T-helper 2 cell treated with Interferon-gamma antibody and Interleukin-4, amounts not matched to agents 100 ng/mL and 5 ng/mL, for 36 hours (primary cell): ENCODE results near the gene GOLGA1. TPM values are rescaled to one million over a fixed set of nuclear protein-coding genes. Genes with fewer than 3 reads are reported as not detected.
"Not testable (repeated sequence)": the region's sequence is repeated elsewhere in the genome, so short reads cannot be mapped to it uniquely, and the experiment has no call there.

ENCODE experiments used
- intact Hi-C: fragments of 100-400 bp; cut with micrococcal nuclease; formaldehyde crosslinking; loops from one replicate; pipeline ENCODE4 v1.15.1; 2023
- total RNA-seq: library from RNA; stranded (reverse); gene quantifications from 2 replicates; pipeline ENCODE4 v1.2.3, GENCODE V29; 2022

Gene GOLGA1
- total RNA-seq, 1 donor from 2014 or later: 15.3 TPM

DNA sequence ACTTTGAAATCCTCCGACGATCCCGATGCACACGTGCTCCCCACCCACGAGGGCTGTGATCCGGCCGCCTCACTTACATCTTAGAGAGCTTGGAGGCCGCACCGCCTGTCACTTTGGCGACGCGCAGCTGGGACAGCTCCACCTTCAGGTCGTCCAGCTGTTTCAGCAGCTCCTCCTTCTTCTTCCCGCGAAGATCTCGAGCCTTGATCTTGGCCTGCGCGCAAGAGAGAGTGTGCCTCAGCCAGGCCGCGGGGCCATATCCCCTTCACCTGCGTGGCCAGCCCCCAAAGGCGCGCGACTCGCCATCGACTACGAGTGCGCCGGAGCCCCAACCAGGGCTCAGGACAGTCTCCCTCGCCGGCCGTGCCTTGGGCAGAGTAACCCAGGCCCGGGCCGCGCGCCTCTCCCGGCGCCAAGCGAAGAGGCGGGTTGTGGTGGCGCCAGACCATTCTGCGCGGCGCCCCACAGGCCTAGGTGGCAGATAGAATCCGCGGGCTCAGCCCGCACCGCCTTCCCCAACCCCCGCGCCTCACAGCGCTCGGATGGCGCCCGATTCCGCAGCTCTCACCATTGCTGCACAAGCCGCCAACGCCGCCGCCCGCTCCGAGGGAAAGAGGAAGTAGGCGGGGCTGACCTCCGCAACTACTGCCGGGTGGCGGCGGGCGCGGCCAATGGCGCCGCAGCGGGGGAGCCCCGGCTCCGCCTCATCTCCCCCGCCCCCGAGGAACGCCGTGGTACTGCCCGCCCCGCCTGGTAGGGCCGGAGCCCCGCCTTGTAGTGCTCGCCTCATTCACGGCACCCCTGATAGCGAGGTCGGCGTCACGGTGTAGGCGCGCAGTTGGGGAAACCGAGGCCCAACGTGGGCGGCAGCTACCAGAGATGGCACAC, 79.3 kb downstream of the GOLGA1 start, which contains the start of the genes ARPC5L and RPL35:
Gene ARPC5L (plus strand): TSS at position 789 of the 888 bp plus-strand sequence. CDS start 7,161 bp downstream, outside the sequence.
Gene RPL35 (minus strand): TSS at position 616 of the 888 bp plus-strand sequence. CDS start 45 bp downstream, at position 571.
- intact Hi-C loops: loop anchor here (1.0 to 10.0 kb wide), 7 partner anchors 8 to 1957 kb away; partner anchors contain the start of genes GOLGA1, HSPA5, NR6A1 and RABEPK

DNA sequence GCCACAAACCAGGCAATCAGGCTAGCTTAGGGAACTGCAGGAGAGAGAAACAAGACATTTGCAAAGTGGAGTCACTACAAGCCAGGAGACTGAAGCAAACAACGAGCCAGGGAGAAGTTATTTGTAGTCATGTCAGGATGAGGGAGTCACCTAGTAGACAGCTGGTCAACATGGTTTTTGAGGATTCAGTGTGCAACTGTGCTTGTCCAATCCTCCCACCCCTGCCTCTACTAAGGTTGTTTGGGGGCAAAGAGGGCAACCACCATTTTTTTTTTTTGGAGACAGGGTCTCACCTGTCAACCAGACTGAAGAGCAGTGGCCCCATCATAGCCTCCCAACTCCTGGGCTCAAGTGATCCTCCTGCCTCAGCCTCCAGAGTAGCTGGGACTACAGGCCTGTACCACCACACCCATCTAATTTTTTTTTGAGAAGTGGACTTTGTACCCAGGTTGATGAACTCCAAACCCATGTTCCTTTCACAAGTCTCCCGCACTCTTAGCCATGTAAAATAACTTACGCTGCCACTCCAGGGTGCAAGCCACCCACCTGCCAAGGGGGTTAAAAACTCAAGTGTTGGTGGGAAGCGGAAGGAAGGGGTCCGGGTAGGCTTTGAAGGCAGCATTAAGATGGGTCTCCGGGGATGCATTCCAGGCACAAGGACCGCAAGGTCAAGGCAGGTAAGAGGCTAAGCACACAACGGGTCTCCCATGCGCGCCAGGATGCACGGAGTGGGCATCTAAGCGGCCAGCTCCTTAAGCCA, 80.1 kb downstream of the GOLGA1 start:
- intact Hi-C loops: loop anchor here (1.0 to 10.0 kb wide), 2 partner anchors 7 to 1956 kb away; partner anchors contain the start of genes RC3H2 and WDR38

DNA sequence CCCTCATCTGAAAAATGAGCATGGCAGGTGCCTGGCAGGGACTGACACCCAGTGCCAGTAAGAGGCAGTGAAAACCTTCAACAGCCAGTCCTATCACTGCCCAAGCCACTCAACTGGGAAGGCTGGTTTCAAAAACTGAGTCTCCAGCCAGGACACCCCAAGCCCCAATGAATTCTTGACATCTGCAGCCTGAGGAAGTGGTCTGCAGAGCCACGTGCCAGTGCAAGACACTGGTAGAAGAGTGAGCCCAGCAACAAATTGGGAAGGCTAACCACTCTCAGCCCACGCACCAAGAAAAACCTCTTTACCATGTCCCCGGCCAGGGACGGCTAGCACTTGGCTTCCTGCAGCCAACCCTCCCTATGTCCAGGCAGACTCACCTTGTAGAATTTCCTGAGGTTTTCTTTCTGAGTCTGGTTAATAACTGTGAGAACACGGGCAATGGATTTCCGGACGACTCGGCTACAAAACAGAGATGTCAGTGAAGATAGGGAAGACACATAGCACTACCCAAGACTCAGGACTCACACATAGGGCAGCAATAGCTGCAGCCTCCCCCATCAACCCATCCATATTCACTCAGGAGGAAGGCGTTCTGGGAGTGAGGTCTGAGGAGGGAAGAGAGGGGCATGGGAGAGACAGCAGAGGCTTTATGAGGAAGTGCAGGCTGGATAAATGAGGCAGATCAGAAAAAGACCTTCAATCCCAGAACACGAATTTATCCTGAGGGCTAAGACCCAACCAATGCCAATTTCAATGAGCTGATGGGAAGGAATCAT, 80.9 kb downstream of the GOLGA1 start:
- intact Hi-C loops: loop anchor here (10.0 kb wide), 1 partner anchor 1955 kb away; the partner anchor contains the start of gene RC3H2

DNA sequence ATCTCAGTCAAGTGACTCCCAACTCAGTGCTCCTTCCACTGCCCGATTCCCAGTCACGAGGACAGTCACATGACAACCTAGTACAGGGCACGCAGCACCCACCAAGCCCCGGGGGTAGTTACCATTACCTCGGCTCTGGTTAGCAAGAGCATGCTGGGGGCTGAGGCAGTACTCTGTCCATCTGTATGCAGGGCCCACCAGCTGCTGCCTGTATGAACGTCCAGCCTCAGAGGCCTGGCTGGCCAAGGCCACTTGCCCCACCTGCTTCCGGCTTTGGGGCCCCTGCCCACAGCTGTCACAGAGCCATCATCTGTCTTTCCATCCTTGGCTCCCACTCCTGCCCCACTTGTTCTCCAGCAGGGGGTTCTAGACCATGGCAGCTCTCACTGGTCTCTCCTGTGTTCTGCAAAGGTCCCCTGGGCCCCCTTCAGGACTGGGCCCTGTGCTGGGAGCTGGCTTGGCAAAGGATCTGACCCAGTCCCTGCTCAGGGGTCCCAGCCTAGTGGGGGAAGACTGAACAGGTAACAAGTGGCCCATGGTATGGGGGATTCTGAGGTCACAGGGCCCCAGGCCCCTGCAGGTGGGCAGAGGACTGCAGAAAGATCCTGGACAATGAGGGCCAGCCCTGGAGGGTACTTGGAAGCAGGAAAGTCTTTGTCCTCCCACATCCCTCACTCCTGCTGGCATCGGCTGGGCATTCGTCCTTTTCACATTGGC, 82.4 kb downstream of the GOLGA1 start:
- intact Hi-C loops: no loop called here

DNA sequence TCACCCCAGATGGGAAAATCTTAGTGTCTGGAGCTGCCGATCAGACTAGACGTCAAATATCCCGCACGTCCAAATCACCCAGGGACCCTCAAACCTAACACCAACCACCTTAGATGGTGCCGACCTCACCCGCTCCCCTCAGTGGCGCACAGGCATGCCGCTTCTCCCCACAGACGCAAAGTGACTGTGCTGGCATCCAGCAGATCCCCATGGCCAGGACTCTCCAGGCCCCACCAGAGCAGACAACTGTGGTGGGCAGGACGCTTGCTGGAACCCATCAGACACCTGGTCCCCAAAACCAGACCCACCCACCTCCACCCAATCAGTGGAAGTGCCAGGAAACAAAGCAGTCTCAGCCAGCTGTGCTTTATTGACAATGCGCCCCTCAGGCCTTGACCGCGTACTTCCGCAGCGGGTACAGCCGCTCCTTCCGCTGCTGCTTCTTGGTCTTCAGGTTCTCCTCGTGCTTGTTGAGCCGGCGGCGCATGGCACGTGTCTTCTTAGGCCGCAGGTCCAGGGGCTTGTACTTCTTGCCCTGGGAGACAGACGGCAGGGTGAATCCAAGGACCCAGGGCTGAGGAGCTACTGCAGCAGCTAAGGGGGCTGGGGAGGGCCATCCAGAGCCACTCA, 83.2 kb downstream of the GOLGA1 start:
- intact Hi-C loops: no loop called here

DNA sequence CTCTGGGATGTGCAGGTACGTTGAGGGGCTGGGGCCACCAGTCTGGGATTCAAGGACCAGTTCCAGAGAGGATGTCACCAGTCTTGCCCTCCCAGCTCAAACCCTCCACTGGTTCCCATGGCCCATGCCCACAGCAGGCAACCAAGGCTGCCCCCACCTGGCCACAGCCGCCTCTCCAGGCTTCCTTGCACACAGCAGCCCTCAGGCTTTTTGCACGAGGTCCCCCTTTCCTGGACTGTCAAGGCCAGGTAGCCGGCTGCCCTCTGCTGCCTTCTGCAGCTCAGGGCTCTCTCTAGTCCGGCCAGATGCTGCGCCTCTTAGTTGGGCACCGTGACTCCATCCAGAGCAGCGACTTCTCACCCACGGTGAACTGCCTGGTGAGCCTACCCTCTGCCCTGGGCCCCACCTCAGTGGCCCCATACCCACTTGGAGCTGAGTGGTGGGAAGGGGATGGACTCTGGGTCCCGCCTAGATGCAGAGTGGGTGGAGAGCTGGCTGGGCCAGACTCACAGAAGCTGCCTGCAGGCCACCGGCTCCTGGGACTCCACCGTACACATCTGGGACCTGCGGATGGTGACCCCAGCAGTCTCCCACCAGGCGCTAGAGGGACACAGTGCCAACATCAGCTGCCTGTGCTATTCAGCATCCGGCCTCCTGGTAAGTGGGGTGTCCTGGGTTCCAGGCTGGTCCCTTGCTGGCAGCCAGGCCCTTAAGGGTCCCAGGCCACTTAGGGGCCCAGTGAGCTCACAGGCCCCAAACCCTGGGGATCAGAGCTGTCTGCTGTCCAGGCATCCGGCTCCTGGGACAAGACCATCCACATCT, 84.7 kb downstream of the GOLGA1 start:
- intact Hi-C loops: no loop called here

DNA sequence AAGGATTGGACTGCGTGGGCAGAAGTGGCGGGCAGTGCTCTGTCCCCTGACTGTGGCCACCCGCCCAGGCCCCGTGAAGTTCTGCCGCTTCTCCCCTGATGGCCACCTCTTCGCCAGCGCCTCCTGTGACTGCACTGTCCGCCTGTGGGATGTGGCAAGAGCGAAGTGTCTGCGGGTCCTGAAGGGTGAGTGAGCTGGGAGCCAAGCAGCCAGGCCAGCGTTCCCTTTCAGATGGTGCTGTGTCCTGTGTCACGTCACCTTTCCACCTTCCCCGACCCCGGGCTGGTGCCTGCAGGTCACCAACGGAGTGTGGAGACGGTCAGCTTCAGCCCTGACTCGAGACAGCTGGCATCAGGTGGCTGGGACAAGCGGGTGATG, 85.3 kb downstream of the GOLGA1 start:
- intact Hi-C loops: no loop called here

DNA sequence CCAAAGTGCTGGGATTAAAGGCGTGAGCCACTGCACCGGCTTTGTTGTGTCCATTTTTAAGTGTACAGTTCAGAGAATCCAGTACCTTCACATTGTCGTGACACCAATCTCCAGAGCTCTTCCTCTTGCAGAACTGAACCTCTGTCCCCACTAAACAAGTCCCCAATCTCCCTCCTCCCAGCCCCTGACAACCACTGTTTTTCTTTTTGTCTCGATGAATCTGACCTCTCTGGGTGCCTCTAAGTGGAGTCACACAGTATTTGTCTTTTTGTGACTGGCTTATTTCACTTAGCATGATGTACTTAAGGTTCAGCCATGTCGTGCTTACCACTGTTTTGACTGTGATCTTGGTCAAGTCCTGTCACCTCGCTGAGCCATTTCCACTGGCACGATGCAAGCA, 86.1 kb downstream of the GOLGA1 start:
- intact Hi-C loops: no loop called here

DNA sequence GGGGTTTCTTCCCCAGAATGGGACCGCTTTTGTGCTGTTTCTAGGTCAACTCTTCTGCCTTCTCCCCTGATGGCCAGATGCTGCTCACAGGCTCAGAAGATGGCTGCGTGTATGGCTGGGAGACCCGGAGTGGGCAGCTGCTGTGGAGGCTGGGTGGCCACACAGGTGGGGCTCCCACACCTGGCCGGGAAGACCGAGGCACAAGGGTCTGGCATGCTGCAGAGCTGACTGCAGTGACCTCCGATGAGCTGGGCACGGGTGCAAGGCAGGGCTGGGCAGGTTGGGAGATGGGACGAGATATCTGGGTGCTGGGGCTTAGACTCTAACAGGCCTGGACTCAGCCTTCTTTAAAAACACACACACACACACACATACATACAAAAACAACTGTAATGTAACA, 86.7 kb downstream of the GOLGA1 start:
- intact Hi-C loops: no loop called here

DNA sequence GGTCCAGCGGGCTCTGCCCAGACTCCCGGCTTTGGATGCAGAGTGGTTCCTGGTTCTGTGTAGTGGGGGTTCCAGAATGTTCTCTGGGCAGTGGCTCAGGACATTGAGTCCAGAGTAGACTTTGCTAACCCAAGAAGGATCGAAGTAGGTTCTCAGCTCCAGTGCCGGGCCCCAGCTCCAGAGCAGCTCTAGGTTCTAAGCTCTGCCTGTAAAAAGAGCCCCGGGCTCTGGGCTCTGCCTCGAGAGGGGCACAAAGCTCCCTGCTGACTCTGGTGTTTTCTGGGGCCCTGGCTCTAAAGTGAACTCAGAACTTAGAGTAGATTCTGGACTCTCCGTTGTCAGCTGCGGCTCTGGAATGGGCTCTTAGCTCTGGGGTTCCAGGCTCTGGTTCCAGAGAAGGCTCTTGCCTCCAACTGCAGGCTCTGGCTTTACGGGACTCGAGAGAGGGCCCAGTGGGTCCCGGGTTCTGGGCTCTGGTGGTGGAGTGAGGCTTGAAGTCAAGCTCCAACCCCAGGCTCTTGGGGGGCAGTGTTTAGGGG, 87.2 kb downstream of the GOLGA1 start:
- intact Hi-C loops: loop anchor here (1.0 to 2.0 kb wide), 3 partner anchors 8 to 141 kb away; partner anchors contain the start of gene RPL35

DNA sequence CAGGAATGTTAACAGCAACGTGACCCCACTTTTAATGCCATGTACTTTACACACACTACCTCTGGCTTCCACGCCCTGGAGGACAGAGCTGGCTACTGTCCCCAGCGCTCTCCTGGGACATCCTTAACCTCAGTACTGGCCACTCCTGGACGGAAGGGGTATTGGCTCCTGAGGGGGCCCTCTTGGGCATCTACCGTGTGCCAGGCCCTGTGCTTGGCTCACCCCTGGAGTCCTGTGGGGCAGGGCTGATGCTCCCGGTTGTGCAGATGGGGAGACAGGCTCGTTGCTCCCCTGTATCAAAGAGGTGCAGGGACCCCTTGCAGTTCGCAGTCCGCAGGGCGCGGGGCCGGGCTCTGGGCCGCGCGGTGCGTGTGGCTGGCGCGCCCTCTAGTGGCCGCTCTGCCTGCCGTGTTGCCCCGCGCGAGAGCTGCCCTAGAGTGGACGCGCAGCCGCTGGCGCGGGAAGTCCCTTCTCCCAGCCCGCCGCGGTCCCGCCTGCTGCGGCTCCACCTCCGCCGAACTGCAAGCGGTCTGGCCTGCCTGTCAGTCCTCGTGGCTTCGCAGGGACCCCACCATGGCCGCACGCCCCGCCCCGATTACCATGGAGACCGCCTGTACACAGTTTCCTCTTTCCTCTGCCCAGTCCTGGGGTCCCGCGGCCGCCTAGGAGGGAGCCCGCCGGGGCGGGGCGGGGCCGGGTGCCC, 87.9 kb downstream of the GOLGA1 start, which contains the start of gene WDR38:
Gene WDR38 (plus strand): TSS at position 632 of the 703 bp plus-strand sequence. CDS start 72 bp downstream, outside the sequence.
- intact Hi-C loops: loop anchor here (1.0 to 2.0 kb wide), 3 partner anchors 8 to 140 kb away; partner anchors contain the start of gene RPL35

DNA sequence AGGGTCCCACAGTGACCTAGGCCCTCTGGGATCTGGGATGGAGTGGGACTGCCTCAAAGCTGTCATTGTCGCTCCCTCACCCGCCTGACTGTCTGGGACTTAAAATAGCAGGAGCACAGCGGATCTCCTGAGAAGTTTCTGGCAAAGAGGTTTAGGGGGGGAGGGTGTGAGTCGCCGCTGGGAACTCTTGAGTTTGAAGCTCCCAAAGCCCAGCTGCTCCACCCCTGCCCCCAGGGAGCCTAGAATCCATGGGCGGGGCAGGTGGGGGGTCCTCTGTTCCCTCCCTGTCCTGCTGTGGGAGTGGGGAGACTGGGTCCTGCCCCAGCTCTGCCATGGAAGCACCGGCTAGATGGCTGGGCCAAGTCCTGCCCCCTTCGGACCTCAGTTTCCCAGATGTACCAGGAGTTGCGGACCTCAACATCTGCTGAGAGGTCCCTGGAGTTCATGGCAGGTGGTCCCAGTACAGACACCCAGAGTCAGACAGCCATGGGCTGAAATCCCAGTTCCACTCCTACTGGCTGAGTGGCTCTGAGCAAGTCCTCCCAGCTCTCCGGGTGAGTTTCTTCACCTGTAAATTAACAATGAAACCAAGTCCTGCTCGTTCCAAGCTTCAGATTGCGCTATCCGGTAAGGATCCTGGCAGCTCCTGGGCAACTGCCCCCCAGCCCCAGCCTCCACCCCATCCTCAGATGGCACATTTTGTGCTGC, 88.6 kb downstream of the GOLGA1 start:
- intact Hi-C loops: loop anchor here (2.0 kb wide), 1 partner anchor 139 kb away; no protein-coding TSS in a partner anchor

DNA sequence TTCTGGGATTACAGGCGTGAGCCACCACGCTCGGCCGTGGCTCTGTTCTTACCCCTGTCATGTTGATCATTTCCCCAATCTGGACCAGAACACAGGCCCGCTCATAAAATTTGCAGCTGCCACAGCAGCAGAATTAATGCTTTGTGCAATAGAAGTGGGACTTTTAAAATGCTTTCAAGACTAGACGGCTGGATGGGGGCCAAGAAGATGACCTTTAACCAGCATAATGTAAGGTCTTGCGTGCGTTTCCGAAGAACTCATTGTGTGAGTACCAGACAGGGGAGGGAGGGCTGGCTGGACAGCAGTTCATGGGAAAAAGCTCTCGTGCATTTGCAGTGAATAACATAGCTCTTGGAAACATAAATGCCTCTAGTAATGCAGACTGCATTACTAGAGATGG, 91.1 kb downstream of the GOLGA1 start:
- intact Hi-C loops: no loop called here

DNA sequence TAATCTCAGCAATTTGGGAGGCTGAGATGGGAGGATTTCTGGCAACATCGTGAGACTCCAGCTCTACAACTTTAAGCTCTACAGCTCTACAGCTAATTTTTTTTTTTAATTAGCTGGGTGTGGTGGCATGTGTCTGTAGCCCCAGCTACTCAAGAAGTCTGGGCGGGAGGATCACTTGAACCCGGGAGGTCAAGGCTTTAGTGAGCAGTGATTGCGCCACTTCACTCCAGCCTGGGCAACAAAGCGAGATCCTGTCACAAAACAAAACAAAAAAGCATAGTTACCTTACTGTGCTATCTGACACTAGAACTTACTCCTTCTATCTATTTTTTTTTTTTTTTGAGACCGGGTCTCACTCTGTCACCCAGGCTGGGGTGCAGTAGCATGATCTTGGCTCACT, 93.9 kb downstream of the GOLGA1 start:
- intact Hi-C loops: no loop called here

DNA sequence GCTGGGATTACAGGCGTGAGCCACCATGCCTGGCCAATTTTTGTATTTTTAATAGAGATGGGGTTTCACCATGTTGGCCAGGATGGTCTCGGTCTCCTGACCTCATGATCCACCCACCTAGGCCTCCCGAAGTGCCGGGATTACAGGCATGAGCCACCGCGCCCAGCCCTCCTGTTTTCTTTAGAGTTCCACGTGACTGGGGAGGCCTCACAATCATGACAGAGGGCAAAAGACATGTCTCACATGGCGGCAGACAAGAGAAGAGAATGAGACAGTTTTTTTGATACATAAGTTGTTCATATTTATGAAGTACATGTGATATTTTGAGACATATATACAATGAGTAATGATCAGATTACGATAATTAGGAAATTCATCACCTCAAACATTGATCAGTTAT, 94.4 kb downstream of the GOLGA1 start:
- intact Hi-C loops: not testable (repeated sequence)

DNA sequence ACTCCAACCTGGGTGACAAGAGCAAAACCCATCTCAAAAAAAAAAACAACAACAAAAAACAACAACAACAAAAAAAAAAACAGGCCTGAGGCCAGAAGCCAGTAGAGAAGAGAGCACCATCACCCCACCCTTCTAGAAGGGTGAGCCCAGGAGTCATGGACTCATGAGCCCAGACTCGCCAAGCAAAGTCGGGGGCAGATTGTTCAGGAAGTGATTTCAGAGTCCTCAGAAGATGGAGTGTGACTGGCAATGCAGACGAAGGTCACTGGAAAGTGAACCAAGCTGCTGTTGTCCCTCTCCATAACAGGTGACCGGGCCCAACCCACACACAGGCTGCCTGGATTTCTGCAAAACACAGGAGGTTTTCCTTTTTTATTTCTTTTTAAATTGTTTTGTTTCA, 96.6 kb downstream of the GOLGA1 start:
- intact Hi-C loops: no loop called here

DNA sequence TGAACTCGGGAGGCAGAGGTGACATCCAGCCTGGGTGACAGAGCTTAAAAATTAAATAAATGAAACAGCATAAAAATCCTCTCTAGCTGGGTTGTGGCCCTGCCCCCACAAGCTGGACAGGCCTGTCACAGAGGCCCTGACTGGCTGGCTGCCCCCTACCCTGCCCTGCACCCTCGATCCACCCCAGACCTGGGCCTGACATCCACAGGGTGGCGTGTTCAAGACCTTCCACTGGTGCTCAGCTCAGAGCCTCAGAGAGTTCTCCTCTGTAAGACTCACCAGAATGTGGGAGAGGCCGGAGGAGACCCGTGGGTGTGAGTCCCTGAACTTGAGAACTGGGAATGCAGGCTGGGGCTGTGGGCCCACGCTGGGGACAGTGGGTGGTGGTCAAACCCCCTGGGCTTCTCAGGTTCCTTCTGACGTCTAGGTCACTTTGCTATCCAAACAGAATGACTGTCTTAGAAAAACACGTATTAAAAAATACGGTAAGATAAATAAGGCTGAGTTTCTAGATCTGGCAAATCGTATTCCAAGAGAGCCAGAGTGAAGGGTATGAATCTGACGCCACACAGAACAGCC, 97.3 kb downstream of the GOLGA1 start:
- intact Hi-C loops: no loop called here
